GM12892 (cell line): ENCODE data around the gene TOP3A.

Source experiments
- POLR2A ChIP-seq: IDR thresholded peaks from 2 replicates; pipeline ENCODE4 v1.6.1; 2011; ENCODE audit warnings: low read depth, low read length, control low read depth
- POLR2AphosphoS5 ChIP-seq: IDR thresholded peaks from 2 replicates; pipeline ENCODE4 v1.6.1; 2011; ENCODE audit warnings: low read depth, low read length, control low read depth
- TAF1 ChIP-seq: IDR thresholded peaks from 2 replicates; pipeline ENCODE4 v1.6.1; 2011; ENCODE audit warnings: low read depth, mild to moderate bottlenecking, control low read depth, low read length, borderline replicate concordance

- TF ChIP-seq POLR2A (no peak), POLR2AphosphoS5 (no peak), TAF1 (no peak)
Measured at GRCh38 chr17:18291718-18292540, 22.9 kb downstream of the TOP3A start.
